Raji (cell line): ENCODE measurements around the gene IFNW1.

ENCODE experiments used
- POLR2A ChIP-seq: IDR thresholded peaks from 2 replicates; pipeline ENCODE4 v1.6.1; 2011; ENCODE audit warnings: low read depth, low read length, control low read depth; ENCODE audit not compliant: insufficient read depth

IFNW1 gene

GRCh38 chr9:21119093-21119770, 22.4 kb downstream of the IFNW1 start:
- TF ChIP-seq POLR2A, result no peak

GRCh38 chr9:21114311-21114710, 27.3 kb downstream of the IFNW1 start:
- no peak for TF ChIP-seq POLR2A

- no peak for TF ChIP-seq POLR2A
These were observed 30.7 kb downstream of the IFNW1 start for GRCh38 chr9:21110708-21111576.

- TF ChIP-seq POLR2A, result no peak
These were observed 36.8 kb downstream of the IFNW1 start for GRCh38 chr9:21104787-21105186.

- TF ChIP-seq POLR2A, result no peak
These were observed 39.3 kb downstream of the IFNW1 start for GRCh38 chr9:21102305-21102704.

GRCh38 chr9:21097817-21098216, 43.8 kb downstream of the IFNW1 start:
- no peak for TF ChIP-seq POLR2A

- TF ChIP-seq POLR2A, result no peak
These were observed 44.8 kb downstream of the IFNW1 start for GRCh38 chr9:21096901-21097255.

GRCh38 chr9:21096172-21096900, 45.3 kb downstream of the IFNW1 start:
- TF ChIP-seq POLR2A, result no peak

- TF ChIP-seq POLR2A, result no peak
These were observed 46.1 kb downstream of the IFNW1 start for GRCh38 chr9:21095561-21095960.
